ENCODE results near the gene NRF1.

- no peak for TF ChIP-seq CTCF (IDR thresholded peaks at IDR 0.05)
- TF ChIP-seq POLR2A (IDR thresholded peaks at IDR 0.05): no peak
Observed at GRCh38 chr7:129769866-129770808, 158.6 kb downstream of the NRF1 start.

All from thyroid gland (tissue), 4 donors.